Endothelial cell of umbilical vein (primary cell): Measurements from ENCODE around the gene FLNB. TPM values are rescaled to one million over a fixed set of nuclear protein-coding genes. Genes with fewer than 3 reads are reported as not detected.

Experiments
- BruUV-seq: library from RNA; stranded (reverse); fragments of 400-500 nt; replicated peaks from 2 replicates; lab custom pipeline; 2021; lab: Mats Ljungman, UMichigan
- CTCF ChIA-PET: fragments of 300-600, 350-600 bp; sonication (Branson Sonifier 250); formaldehyde crosslinking; loops from one replicate; lab custom pipeline; 2021; ENCODE audit warnings: antibody characterized with exemption, inconsistent platforms; lab: Charles Lee
- POLR2A ChIA-PET: fragments of 300-600, 350-600 bp; sonication (Branson Sonifier 250); formaldehyde crosslinking; loops from one replicate; lab custom pipeline; 2021; ENCODE audit warnings: antibody characterized with exemption, inconsistent platforms; lab: Charles Lee
- DNase-seq: peaks from one replicate; pipeline ENCODE4 v3.0.0-alpha.2; 2011; ENCODE audit warnings: low read depth, low spot score
- FAIRE-seq: peaks from 2 replicates; lab custom pipeline; 2011; peaks lifted over from hg19 to GRCh38; lab: Jason Lieb, UNC
- H2AFZ ChIP-seq: 2 replicates; pipeline ENCODE4 v1.6.0; 2012; ENCODE audit warnings: low read depth, low read length, control low read depth, inconsistent platforms
- H3K27ac ChIP-seq: 2 replicates; pipeline ENCODE4 v1.5.1; 2011; ENCODE audit warnings: low read depth, mild to moderate bottlenecking, control low read depth, low read length, moderate library complexity; ENCODE audit not compliant: insufficient read depth
- H3K27me3 ChIP-seq, 2 experiments: 2 replicates each; pipeline versions ENCODE4 v1.6.0 to v1.6.1; 2011; ENCODE audit warnings: low read length in 2 of 2, mixed read lengths in 1 of 2; ENCODE audit not compliant: control insufficient read depth in 2 of 2, insufficient read depth in 2 of 2
- H3K36me3 ChIP-seq, 2 experiments: 2 replicates in 1 of 2; 3 replicates in 1 of 2; pipeline ENCODE4 v1.5.1; 2011; ENCODE audit warnings: low read length in 2 of 2, mild to moderate bottlenecking in 1 of 2, moderate library complexity in 1 of 2; ENCODE audit not compliant: control insufficient read depth in 2 of 2, insufficient read depth in 2 of 2; ENCODE audit errors: extremely low read depth in 1 of 2
- H3K4me1 ChIP-seq: 3 replicates; pipeline ENCODE4 v1.5.1; 2011; ENCODE audit warnings: mild to moderate bottlenecking, low read length; ENCODE audit not compliant: control insufficient read depth, insufficient read depth; ENCODE audit errors: extremely low read depth
- H3K4me2 ChIP-seq: 2 replicates; pipeline ENCODE4 v1.6.1; 2011; ENCODE audit warnings: low read length, control low read depth, mixed read lengths; ENCODE audit not compliant: insufficient read depth
- H3K4me3 ChIP-seq, 3 experiments: fragments of 200-600 bp in 1 of 3; sonication (generic), shearing (Covaris generic) in 1 of 3; replicated peaks in 1 of 3; 2 replicates each; pipeline ENCODE4 v1.5.1; 2011 to 2016; ENCODE audit warnings: control low read depth in 3 of 3, low read length in 3 of 3, mild to moderate bottlenecking in 2 of 3, inconsistent platforms in 1 of 3, low read depth in 1 of 3, moderate library complexity in 1 of 3; ENCODE audit not compliant: insufficient read depth in 1 of 3
- H3K79me2 ChIP-seq: 2 replicates; pipeline ENCODE4 v1.6.0; 2012; ENCODE audit warnings: low read length, inconsistent platforms; ENCODE audit not compliant: control insufficient read depth, insufficient read depth
- H3K9ac ChIP-seq: replicated peaks from 2 replicates; pipeline ENCODE3; 2011; ENCODE audit warnings: low read length, control low read depth; ENCODE audit not compliant: insufficient read depth; ENCODE audit errors: extremely low read depth
- H3K9me1 ChIP-seq: replicated peaks from 3 replicates; pipeline ENCODE4 v1.6.0; 2011; ENCODE audit warnings: mild to moderate bottlenecking, low read length; ENCODE audit not compliant: control insufficient read depth, insufficient read depth; ENCODE audit errors: extremely low read depth
- H3K9me3 ChIP-seq: replicated peaks from 2 replicates; pipeline ENCODE4 v1.5.1; 2012; ENCODE audit warnings: low read length, inconsistent platforms; ENCODE audit not compliant: control insufficient read depth, insufficient read depth
- H4K20me1 ChIP-seq: replicated peaks from 2 replicates; pipeline ENCODE3; 2011; ENCODE audit warnings: mild to moderate bottlenecking, low read length; ENCODE audit not compliant: control insufficient read depth, insufficient read depth; ENCODE audit errors: extremely low read depth
- CTCF ChIP-seq, 2 donors: IDR thresholded peaks; 1 replicate in 1 of 2; 2 replicates in 1 of 2; pipeline ENCODE4 v1.5.1; 2011; ENCODE audit warnings: low read length in 2 of 2, mild to moderate bottlenecking in 2 of 2, moderate library complexity in 2 of 2, control low read depth in 1 of 2, inconsistent platforms in 1 of 2, low read depth in 1 of 2; ENCODE audit not compliant: insufficient read depth in 1 of 2; ENCODE audit errors: extremely low read depth in 1 of 2
- EZH2 ChIP-seq: IDR thresholded peaks from 2 replicates; pipeline ENCODE4 v1.6.1; 2012; ENCODE audit warnings: borderline replicate concordance, low read depth, mild to moderate bottlenecking, moderate library complexity, low read length, inconsistent platforms; ENCODE audit not compliant: severe bottlenecking
- JUN ChIP-seq: IDR thresholded peaks from 2 replicates; pipeline ENCODE4 v1.6.1; 2011; ENCODE audit warnings: borderline replicate concordance, low read depth; ENCODE audit not compliant: insufficient read length, insufficient read depth
- MAX ChIP-seq: IDR thresholded peaks from 2 replicates; pipeline ENCODE4 v1.6.1; 2011; ENCODE audit not compliant: insufficient read depth, insufficient read length
- MYC ChIP-seq: IDR thresholded peaks from one replicate; pipeline ENCODE4 v1.6.1; 2011; ENCODE audit warnings: mild to moderate bottlenecking, low read depth, low read length
- POLR2A ChIP-seq: IDR thresholded peaks from 2 replicates; pipeline ENCODE4 v1.6.1; 2012; ENCODE audit warnings: low read depth, mild to moderate bottlenecking, control low read depth, low read length
- POLR2AphosphoS5 ChIP-seq: IDR thresholded peaks from 2 replicates; pipeline ENCODE4 v1.6.1; 2012; ENCODE audit warnings: low read depth, mild to moderate bottlenecking, control low read depth, low read length, moderate library complexity; ENCODE audit not compliant: insufficient read depth
- dilution Hi-C: fragments of 300-500 bp; cut with MboI; formaldehyde crosslinking; loops from one replicate; pipeline ENCODE4 v1.15.0; 2019; ENCODE audit warnings: low sequenced_read_pairs; ENCODE audit not compliant: extremely low pct_ligation_motif_present
- intact Hi-C: fragments of 100-400 bp; cut with micrococcal nuclease; formaldehyde crosslinking; loops from one replicate; pipeline ENCODE4 v1.10.0; 2022
- polyA plus RNA-seq, 4 experiments: library from polyadenylated mRNA; depleted of rRNA in 3 of 4; stranded (reverse) in 3 of 4; unstranded in 1 of 4; fragments of >200 nt; gene quantifications; 2 replicates each; pipeline versions ENCODE4 v1.2.1 to v1.2.3, GENCODE V29; 2011 to 2012; ENCODE audit warnings: missing spikeins in 1 of 4
- total RNA-seq: library from RNA; stranded (reverse); gene quantifications from 2 replicates; pipeline ENCODE4 v1.2.3, GENCODE V29; 2021

FLNB gene
- total and polyA plus RNA-seq, 2 donors (not counting 3 experiments of a cell fraction or from before 2014, with no cell fraction given), result 479 to 670 TPM

- FAIRE-seq, result no peak
- peaks cover 55% of the 10 kb centered on the region for H3K79me2 ChIP-seq
- no peak overlapping the region for H3K9ac ChIP-seq
- H3K27ac ChIP-seq, result no peak overlapping the region
- no TSS peak for BruUV-seq
- no peaks in the 10 kb centered on the region for H3K9me1 ChIP-seq
- ChIA-PET POLR2A (no interaction called here), CTCF (interaction anchor here (1.1 to 3.4 kb wide), 2 partner anchors 94 to 140 kb away, joined by 3 to 10 read pairs; partner anchors contain the start of gene FLNB)
- H3K27me3 ChIP-seq, result no peaks in the 10 kb centered on the region
- no peak for DNase-seq
- dilution Hi-C loops (no loop called here), intact Hi-C loops (no loop called here)
- no peaks in the 10 kb centered on the region for H3K9me3 ChIP-seq
- no peak overlapping the region for H3K4me2 ChIP-seq
- H3K4me1 ChIP-seq, result peaks cover 4% of the 10 kb centered on the region
- no peak overlapping the region for H3K4me3 ChIP-seq
- TF ChIP-seq JUN, result no peak
- no peak for TF ChIP-seq POLR2A
- TF ChIP-seq POLR2AphosphoS5, result no peak
- no peak for TF ChIP-seq MYC
- no peak for TF ChIP-seq EZH2
- TF ChIP-seq MAX, result no peak
- TF ChIP-seq CTCF (IDR thresholded peaks at IDR 0.05; ENCODE audit: extremely low read depth in 1 of 2, insufficient read depth in 1 of 2, low read depth in 1 of 2, low read length in 2 of 2), result no peak
- H3K36me3 ChIP-seq, result peaks cover 60 to 67% of the 10 kb centered on the region in 2 experiments
- H2AFZ ChIP-seq, result no peak overlapping the region
- H4K20me1 ChIP-seq, result no peaks in the 10 kb centered on the region
Observed at GRCh38 chr3:58102390-58102750, 94.1 kb downstream of the FLNB start.
